Neural cell (in vitro differentiated cells): ENCODE measurements around the gene NLRP6. TPM values are rescaled to one million over a fixed set of nuclear protein-coding genes. Genes with fewer than 3 reads are reported as not detected.
"Not testable (repeated sequence)": the region's sequence is repeated elsewhere in the genome, so short reads cannot be mapped to it uniquely, and the experiment has no call there.

Experiments
- H2AFZ ChIP-seq: fragments of 200-600, 300-800 bp; sonication (generic), shearing (Covaris generic); 2 replicates; pipeline ENCODE4 v1.6.0; 2014; ENCODE audit warnings: low read depth, mild to moderate bottlenecking, antibody characterized with exemption, low read length, moderate library complexity
- H3F3A ChIP-seq: fragments of 200-600 bp; shearing (Covaris generic); 2 replicates; pipeline ENCODE4 v1.6.1; 2016; ENCODE audit warnings: mild to moderate bottlenecking, moderate library complexity, mixed read lengths, antibody characterized with exemption, low read length; ENCODE audit not compliant: insufficient read depth, poor library complexity, severe bottlenecking
- H3K27ac ChIP-seq: fragments of 200-600, 300-800 bp; sonication (generic), shearing (Covaris generic); 2 replicates; pipeline ENCODE4 v1.5.1; 2014; ENCODE audit warnings: mild to moderate bottlenecking, low read length, moderate library complexity
- H3K27me3 ChIP-seq: fragments of 300-800, 200-600 bp; sonication (generic), shearing (Covaris generic); 2 replicates; pipeline ENCODE4 v1.6.0; 2014; ENCODE audit warnings: mild to moderate bottlenecking, low read depth, low read length, moderate library complexity; ENCODE audit not compliant: insufficient read depth
- H3K36me3 ChIP-seq: fragments of 300-800, 200-600 bp; sonication (generic), shearing (Covaris generic); 2 replicates; pipeline ENCODE4 v1.5.1; 2014; ENCODE audit warnings: mild to moderate bottlenecking, antibody characterized with exemption, low read length, moderate library complexity; ENCODE audit not compliant: insufficient read depth
- H3K4me2 ChIP-seq: fragments of 300-800, 200-600 bp; sonication (generic), shearing (Covaris generic); 2 replicates; pipeline ENCODE4 v1.6.0; 2014; ENCODE audit warnings: mild to moderate bottlenecking, low read length
- H3K4me3 ChIP-seq: fragments of 300-800, 200-600 bp; sonication (generic), shearing (Covaris generic); 2 replicates; pipeline ENCODE4 v1.5.1; 2014; ENCODE audit warnings: mild to moderate bottlenecking, low read length, moderate library complexity
- H3K79me2 ChIP-seq: fragments of 200-600 bp; shearing (Covaris generic); replicated peaks from 2 replicates; pipeline ENCODE4 v1.6.0; 2014; ENCODE audit warnings: mild to moderate bottlenecking, low read length, moderate library complexity; ENCODE audit not compliant: insufficient read depth
- H3K9ac ChIP-seq: fragments of 300-800, 200-600 bp; sonication (generic), shearing (Covaris generic); 2 replicates; pipeline ENCODE4 v1.6.1; 2016; ENCODE audit warnings: mild to moderate bottlenecking, low read length, mixed read lengths
- H3K9me2 ChIP-seq: fragments of 200-600 bp; shearing (Covaris generic); 2 replicates; pipeline ENCODE4 v1.6.1; 2016; ENCODE audit warnings: mild to moderate bottlenecking, low read length, mixed read lengths; ENCODE audit not compliant: insufficient read depth
- H3K9me3 ChIP-seq: fragments of 200-600, 300-800 bp; sonication (generic), shearing (Covaris generic); 2 replicates; pipeline ENCODE4 v1.6.1; 2016; ENCODE audit warnings: mild to moderate bottlenecking, mixed run types, low read length, moderate library complexity, mixed read lengths
- H4K20me1 ChIP-seq: fragments of 200-600 bp; shearing (Covaris generic); 2 replicates; pipeline ENCODE4 v1.6.1; 2016; ENCODE audit warnings: mild to moderate bottlenecking, mixed run types; ENCODE audit not compliant: insufficient read depth
- CTCF ChIP-seq: fragments of 450-650 bp; IDR thresholded peaks from 2 replicates; pipeline ENCODE4 v1.5.1; 2014; ENCODE audit warnings: antibody characterized with exemption, mild to moderate bottlenecking, moderate library complexity; ENCODE audit not compliant: poor library complexity, severe bottlenecking
- EP300 ChIP-seq: fragments of 450-650 bp; conservative IDR thresholded peaks from 2 replicates; pipeline ENCODE4 v1.6.1; 2014; ENCODE audit warnings: antibody characterized with exemption, mild to moderate bottlenecking, moderate library complexity; ENCODE audit not compliant: poor library complexity, severe bottlenecking
- EZH2 ChIP-seq: fragments of 200-600, 300-800 bp; shearing (Covaris generic), sonication (generic); IDR thresholded peaks from 2 replicates; pipeline ENCODE4 v1.6.1; 2014; ENCODE audit warnings: antibody characterized with exemption, low read length, borderline replicate concordance, mild to moderate bottlenecking; ENCODE audit not compliant: insufficient read depth, poor library complexity, severe bottlenecking
- MXI1 ChIP-seq: fragments of 450-650 bp; conservative IDR thresholded peaks from 2 replicates; pipeline ENCODE4 v1.6.1; 2014; ENCODE audit warnings: antibody characterized with exemption, mild to moderate bottlenecking; ENCODE audit not compliant: poor library complexity, severe bottlenecking
- POLR2AphosphoS5 ChIP-seq: IDR thresholded peaks from 2 replicates; pipeline ENCODE4 v1.6.1; 2012
- RAD21 ChIP-seq: fragments of 450-650 bp; conservative IDR thresholded peaks from 2 replicates; pipeline ENCODE4 v1.6.1; 2014; ENCODE audit warnings: antibody characterized with exemption, mild to moderate bottlenecking, moderate library complexity
- REST ChIP-seq: IDR thresholded peaks from 2 replicates; pipeline ENCODE4 v1.6.1; 2012; ENCODE audit warnings: borderline replicate concordance
- SMC3 ChIP-seq: fragments of 450-650 bp; conservative IDR thresholded peaks from 2 replicates; pipeline ENCODE4 v1.6.1; 2014; ENCODE audit warnings: antibody characterized with exemption, mild to moderate bottlenecking, moderate library complexity; ENCODE audit not compliant: poor library complexity
- TAF1 ChIP-seq: IDR thresholded peaks from 2 replicates; pipeline ENCODE4 v1.6.1; 2012; ENCODE audit warnings: low read depth
- polyA plus RNA-seq: library from polyadenylated mRNA; depleted of rRNA; stranded (reverse); fragments of >200 nt; gene quantifications from 2 replicates; pipeline ENCODE4 v1.2.3, GENCODE V29; 2014

The NLRP6 gene
- polyA plus RNA-seq, 1 donor from 2014 or later: not detected

GRCh38 chr11:316031-316701 lies 38.0 kb downstream of the NLRP6 start:
- Histone ChIP-seq H3K79me2 (no peaks in the 10 kb centered on the region), H3K27ac (no peak overlapping the region), H3K9me2 (no peaks in the 10 kb centered on the region), H3K9ac (no peak overlapping the region), H3K4me3 (no peak overlapping the region), H2AFZ (no peak overlapping the region), H3K9me3 (no peaks in the 10 kb centered on the region), H3F3A (no peaks in the 10 kb centered on the region), H3K36me3 (no peaks in the 10 kb centered on the region), H3K27me3 (no peaks in the 10 kb centered on the region), H3K4me2 (no peak overlapping the region), H4K20me1 (no peaks in the 10 kb centered on the region)
- no peak for TF ChIP-seq CTCF
- no peak for TF ChIP-seq POLR2AphosphoS5
- no peak for TF ChIP-seq SMC3
- TF ChIP-seq REST: no peak
- no peak for TF ChIP-seq RAD21
- TF ChIP-seq MXI1: no peak
- TF ChIP-seq EP300: no peak
- no peak for TF ChIP-seq TAF1
- TF ChIP-seq EZH2: no peak

GRCh38 chr11:316891-317301 lies 38.7 kb downstream of the NLRP6 start:
- H3K4me3 ChIP-seq: no peak overlapping the region
- no peaks in the 10 kb centered on the region for H3F3A ChIP-seq
- H3K27ac ChIP-seq: no peak overlapping the region
- no peaks in the 10 kb centered on the region for H3K79me2 ChIP-seq
- H3K4me2 ChIP-seq: no peak overlapping the region
- no peaks in the 10 kb centered on the region for H3K36me3 ChIP-seq
- H3K9ac ChIP-seq: no peak overlapping the region
- H2AFZ ChIP-seq: no peak overlapping the region
- TF ChIP-seq REST (no peak), POLR2AphosphoS5 (no peak), MXI1 (no peak), EP300 (no peak), RAD21 (no peak), EZH2 (no peak), SMC3 (no peak), CTCF (no peak), TAF1 (no peak)
- H3K9me3 ChIP-seq: no peaks in the 10 kb centered on the region
- no peaks in the 10 kb centered on the region for H3K27me3 ChIP-seq
- no peaks in the 10 kb centered on the region for H4K20me1 ChIP-seq
- no peaks in the 10 kb centered on the region for H3K9me2 ChIP-seq

GRCh38 chr11:317668-318404 lies 39.6 kb downstream of the NLRP6 start:
- H3K4me2 ChIP-seq, H3K27ac ChIP-seq: not testable (repeated sequence)

More at GRCh38 chr11:317668-318404, 39.6 kb downstream of the NLRP6 start:
- not testable (repeated sequence) for H3K9me3 ChIP-seq, H3K79me2 ChIP-seq, H3K9me2 ChIP-seq, H2AFZ ChIP-seq, H4K20me1 ChIP-seq, H3K4me3 ChIP-seq, H3K36me3 ChIP-seq, H3K9ac ChIP-seq, H3K27me3 ChIP-seq, H3F3A ChIP-seq
